ENCODE results near the gene SLC30A5. TPM values are rescaled to one million over a fixed set of nuclear protein-coding genes. Genes with fewer than 3 reads are reported as not detected.
A peak's percentile ranks its signal among the peaks of the same experiment; 100 is the strongest.
"Not testable (repeated sequence)": the region's sequence is repeated elsewhere in the genome, so short reads cannot be mapped to it uniquely, and the experiment has no call there.

SLC30A5 gene
- total RNA-seq, 6 donors from 2014 or later: 23.3 to 61.4 (median 42.8) TPM

GRCh38 chr5:69099302-69099701, 5.5 kb downstream of the SLC30A5 start:
- Histone ChIP-seq H3K9me3 (no peaks in the 10 kb centered on the region), H3K4me1 (peaks cover 15 to 25% (median 21%) of the 10 kb centered on the region in 4 donors), H3K27ac (no peak overlapping the region), H3K4me3 (no peak overlapping the region), H3K36me3 (peaks cover 3 to 55% (median 11%) of the 10 kb centered on the region in 4 donors), H3K27me3 (no peaks in the 10 kb centered on the region)
- TF ChIP-seq CTCF (IDR thresholded peaks at IDR 0.05) (no peak), POLR2A (IDR thresholded peaks at IDR 0.05) (no peak), EP300 (IDR thresholded peaks at IDR 0.05) (no peak), POLR2AphosphoS5 (IDR thresholded peaks at IDR 0.05) (no peak)
- DNase-seq: no peak
- ATAC-seq (ENCODE audit: low FRiP score in 2 of 2): no peak
- 60 to 81% methylated on average over 3 of the region's 3 CpGs for WGBS, 2 donors

- Histone ChIP-seq H3K27ac (no peak overlapping the region), H3K4me1 (no peaks in the 10 kb centered on the region), H3K9me3 (no peaks in the 10 kb centered on the region), H3K4me3 (no peak overlapping the region), H3K27me3 (no peaks in the 10 kb centered on the region), H3K36me3 (peaks cover 12 to 83% (median 22%) of the 10 kb centered on the region in 4 donors)
- no peak for TF ChIP-seq CTCF (IDR thresholded peaks at IDR 0.05)
- TF ChIP-seq POLR2A (IDR thresholded peaks at IDR 0.05): no peak
- ATAC-seq (ENCODE audit: low FRiP score in 2 of 2) (no peak), DNase-seq (no peak)
- 65 to 75% methylated on average over 3 of the region's 3 CpGs for WGBS, 2 donors
These were observed 9.7 kb downstream of the SLC30A5 start for GRCh38 chr5:69103521-69103920.

DNA sequence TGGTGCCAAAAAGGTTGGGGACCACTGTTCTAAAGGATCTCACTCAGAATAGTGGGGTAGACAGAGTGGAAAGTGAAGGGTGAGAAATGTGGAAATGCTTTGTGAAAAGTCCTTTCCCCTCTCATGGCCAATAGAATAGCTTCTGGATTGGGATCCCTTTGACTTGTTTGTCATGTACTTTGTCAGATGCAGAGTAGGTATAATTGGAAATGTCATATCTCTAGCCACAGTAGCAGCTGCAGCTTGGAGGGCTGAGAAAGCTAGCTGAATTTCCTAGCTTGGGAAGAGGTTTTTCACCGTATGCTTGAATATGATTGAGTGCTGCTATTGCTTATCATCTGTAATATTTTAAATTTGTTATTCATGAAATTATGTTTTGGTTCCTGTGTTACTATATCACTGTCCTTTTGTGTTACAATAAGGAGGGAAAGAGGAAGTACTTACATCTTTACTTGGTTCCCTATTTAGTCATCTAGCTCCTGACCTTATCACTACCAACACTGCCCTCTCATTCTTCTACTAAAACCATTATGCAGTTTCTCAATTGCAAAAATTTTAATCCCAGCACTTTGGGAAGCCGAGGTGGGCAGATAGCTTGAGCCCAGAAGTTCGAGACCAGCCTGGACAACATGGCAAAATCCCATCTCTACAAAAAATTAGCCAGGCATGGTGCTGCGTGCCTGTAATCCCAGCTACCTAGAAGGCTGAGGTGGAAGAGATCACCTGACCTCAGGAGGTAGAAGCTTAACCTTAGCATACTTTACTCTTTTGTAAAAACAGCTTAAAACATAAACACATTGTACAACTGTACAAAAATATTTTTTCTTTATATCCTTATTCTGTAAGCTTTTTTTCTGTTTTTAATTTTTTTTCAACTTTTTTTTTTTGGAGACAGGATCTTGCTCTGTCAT, 12.4 kb downstream of the SLC30A5 start:
- no peak overlapping the region for H3K27ac ChIP-seq
- WGBS, 2 donors: 62 to 74% methylated on average over 4 of the region's 4 CpGs
- no peak overlapping the region for H3K4me3 ChIP-seq
- H3K27me3 ChIP-seq: no peaks in the 10 kb centered on the region
- TF ChIP-seq EP300 (IDR thresholded peaks at IDR 0.05) (no peak), CTCF (IDR thresholded peaks at IDR 0.05) (no peak)
- DNase-seq (no peak), ATAC-seq (ENCODE audit: low FRiP score in 2 of 2) (peak in 1 of 2 donors; percentile 56)
- H3K4me1 ChIP-seq: no peaks in the 10 kb centered on the region
- H3K36me3 ChIP-seq: peaks cover 16 to 89% (median 33%) of the 10 kb centered on the region in 4 donors
- no peaks in the 10 kb centered on the region for H3K9me3 ChIP-seq

DNA sequence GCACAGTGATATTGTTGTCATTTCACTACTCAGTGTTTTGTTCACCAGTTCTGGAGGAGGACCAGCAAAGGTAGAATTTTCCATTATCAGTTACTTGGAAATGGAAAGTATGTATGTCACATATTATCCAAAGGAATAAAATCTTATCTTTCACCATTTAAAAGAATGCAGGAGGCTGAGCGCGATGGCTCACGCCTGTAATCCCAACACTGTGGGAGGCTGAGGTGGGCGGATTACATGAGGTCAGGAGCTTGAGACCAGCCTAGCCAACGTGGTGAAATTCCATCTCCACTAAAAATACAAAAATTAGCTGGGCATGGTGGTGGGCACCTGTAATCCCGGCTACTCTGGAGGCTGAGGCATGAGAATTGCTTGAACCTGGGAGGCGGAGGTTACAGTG, 14.6 kb downstream of the SLC30A5 start:
- H3K4me1 ChIP-seq; DNase-seq; H3K27ac ChIP-seq; H3K27me3 ChIP-seq; ATAC-seq (ENCODE audit: low FRiP score in 2 of 2); H3K4me3 ChIP-seq; H3K9me3 ChIP-seq: not testable (repeated sequence)
- peaks cover 20 to 100% (median 36%) of the 10 kb centered on the region in 4 donors for H3K36me3 ChIP-seq
- WGBS, 2 donors: 95 to 98% methylated on average over 7 of the region's 7 CpGs

DNA sequence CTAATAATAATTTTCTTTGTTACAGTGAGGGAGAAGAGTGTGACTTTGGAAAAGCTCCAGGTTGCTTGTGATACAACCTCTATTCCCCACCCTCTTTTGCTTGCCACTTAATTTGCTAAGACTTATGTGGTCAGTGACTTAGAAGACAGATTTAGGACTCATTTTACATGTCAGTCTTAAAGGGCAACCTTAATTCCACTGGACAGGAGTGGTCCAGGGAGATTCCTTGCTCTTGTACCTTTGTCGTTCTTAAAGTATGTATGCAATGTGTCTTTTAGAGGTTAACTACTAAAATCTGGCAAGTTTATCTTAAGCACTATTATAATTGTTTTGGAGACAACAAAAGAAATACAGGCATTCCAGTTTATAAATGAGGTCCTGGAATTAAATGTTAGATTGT, 20.0 kb downstream of the SLC30A5 start:
- Histone ChIP-seq H3K27me3 (no peaks in the 10 kb centered on the region), H3K36me3 (peaks cover 24 to 95% (median 46%) of the 10 kb centered on the region in 4 donors)
- WGBS, 2 donors: 88 to 92% methylated on average over 1 of the region's 1 CpG

More for the DNA sequence above, 20.0 kb downstream of the SLC30A5 start:
- no peak for ATAC-seq (ENCODE audit: low FRiP score in 2 of 2)
- H3K4me3 ChIP-seq: no peak overlapping the region
- H3K27ac ChIP-seq: no peak overlapping the region
- H3K9me3 ChIP-seq: no peaks in the 10 kb centered on the region
- no peak for DNase-seq
- TF ChIP-seq CTCF (IDR thresholded peaks at IDR 0.05) (no peak), EP300 (IDR thresholded peaks at IDR 0.05) (no peak), POLR2A (IDR thresholded peaks at IDR 0.05) (no peak), POLR2AphosphoS5 (IDR thresholded peaks at IDR 0.05) (no peak)
- no peaks in the 10 kb centered on the region for H3K4me1 ChIP-seq
